GM18511 (cell line): ENCODE data around the gene DTD1.
"Not testable (repeated sequence)": the region's sequence is repeated elsewhere in the genome, so short reads cannot be mapped to it uniquely, and the experiment has no call there.

Experiments
- ATAC-seq: cut with Tn5 transposase; IDR thresholded peaks from one replicate; pipeline ENCODE4 v1.9.1; 2021; ENCODE audit warnings: mild to moderate bottlenecking, moderate library complexity; ENCODE audit not compliant: unreplicated experiment

Gene DTD1

DNA sequence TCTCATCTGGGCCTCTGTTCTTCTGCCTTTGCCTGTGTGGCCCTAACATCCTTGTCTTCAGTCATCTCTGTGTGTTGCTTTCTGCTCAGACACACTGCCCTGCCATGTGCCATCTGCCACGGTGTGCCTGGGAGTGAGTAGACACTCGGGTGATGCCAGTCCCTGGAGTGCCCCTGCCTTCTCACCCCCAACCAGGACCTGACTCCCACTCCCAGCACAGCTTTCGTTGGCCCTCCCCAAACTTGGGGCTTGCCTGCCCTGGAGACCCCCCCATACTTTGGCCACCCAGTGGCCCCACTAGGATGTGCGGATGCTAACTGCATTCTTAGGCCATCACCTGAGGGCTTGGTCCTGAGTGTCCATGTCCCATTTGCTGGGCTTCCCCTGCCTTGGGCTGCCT lies 149.3 kb downstream of the DTD1 start:
- no peak for ATAC-seq

DNA sequence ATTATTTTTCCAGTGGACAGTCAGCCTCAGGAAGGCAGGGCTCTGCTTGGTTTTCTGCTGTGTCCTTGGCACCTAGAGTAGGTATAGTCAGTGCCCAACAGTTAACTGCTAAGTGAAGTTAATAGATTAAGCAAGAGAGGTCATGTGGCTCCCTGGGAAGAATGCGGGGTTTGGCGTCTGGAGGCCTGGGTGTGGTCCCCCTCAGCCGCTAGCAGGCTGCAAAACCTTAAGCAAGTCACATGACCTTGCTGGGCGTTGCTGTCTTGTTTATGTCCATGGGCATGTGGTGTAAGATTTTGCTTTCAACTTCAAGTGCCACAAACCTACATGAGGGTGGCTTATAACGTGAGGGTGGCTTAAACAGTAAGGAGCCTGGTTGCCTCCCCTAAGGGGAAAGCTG lies 150.2 kb downstream of the DTD1 start:
- no peak for ATAC-seq

DNA sequence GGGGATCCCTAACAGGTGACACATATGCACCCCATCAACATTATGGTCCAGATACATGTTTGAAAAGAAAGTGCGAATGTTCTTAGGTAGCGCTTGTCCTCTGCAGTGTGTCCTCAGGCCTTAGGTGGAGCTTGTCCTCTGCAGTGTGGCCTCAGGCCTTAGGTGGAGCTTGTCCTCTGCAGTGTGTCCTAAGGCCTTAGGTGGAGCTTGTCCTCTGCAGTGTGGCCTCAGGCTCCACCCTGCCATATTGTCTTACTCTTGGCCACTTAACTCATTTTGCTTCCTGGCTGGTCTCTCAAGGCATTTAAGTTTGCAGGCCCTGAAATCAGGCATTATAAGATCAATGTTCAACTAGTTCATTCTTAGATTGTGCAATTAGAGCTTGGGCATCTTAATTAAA lies 151.0 kb downstream of the DTD1 start:
- ATAC-seq: no peak

DNA sequence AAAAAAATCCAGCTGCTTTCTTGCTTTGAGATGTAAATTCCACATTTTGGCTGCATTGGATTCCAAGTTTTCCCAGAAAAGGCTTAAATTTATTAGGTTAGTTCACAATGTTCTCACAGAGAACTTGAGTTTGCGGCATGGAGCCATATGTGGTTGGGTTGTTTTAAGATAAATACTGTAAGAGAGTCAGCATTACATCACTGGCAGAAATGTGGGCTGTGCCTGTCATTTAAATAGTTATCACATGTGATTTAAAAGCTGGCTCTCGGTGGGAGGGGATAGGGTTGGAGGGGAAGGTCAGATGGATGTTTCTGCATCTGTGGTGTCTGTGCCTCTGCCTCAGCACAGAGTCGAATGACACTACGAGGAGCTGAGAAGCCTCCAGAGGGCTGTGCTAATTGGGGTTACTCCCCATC lies 151.9 kb downstream of the DTD1 start:
- no peak for ATAC-seq

DNA sequence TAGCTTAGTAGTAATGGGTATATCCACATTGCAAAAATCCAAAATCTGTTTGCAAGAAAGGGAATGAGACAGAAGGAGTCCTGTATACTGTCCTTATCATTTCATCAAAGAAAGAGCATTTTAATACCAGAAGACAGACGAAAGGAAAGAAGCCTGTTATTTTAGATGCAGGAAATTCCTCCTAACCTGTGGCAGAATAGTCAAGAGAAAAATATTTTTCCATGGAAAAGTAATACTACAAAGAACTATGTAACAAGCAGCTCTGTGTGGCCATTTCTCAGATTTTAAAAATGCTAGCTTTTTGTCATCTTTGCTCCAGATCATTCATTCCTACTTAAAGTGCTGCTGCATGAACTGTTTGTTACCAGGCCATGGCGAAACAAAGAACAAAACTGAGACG lies 152.9 kb downstream of the DTD1 start:
- ATAC-seq: no peak

DNA sequence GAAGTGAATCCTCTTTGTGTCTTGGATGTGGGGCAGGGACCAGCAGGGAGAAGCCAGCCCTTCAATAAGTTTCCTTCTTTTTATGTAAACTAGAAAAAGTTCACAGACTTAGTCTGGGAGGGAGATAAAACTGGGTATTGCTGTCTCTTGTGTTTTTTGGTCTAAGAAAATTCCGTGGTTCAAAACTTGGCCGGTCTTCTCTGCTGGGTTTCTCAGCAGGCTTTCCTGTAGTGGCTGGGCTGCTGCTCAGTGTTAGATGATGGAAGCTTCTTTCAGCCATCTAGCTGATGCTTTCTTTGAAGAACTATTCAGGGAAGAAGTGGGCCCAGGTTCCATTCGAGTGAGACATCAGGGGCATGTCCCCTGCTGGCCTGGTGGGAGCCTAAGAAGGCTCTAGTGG lies 155.0 kb downstream of the DTD1 start:
- ATAC-seq: no peak

DNA sequence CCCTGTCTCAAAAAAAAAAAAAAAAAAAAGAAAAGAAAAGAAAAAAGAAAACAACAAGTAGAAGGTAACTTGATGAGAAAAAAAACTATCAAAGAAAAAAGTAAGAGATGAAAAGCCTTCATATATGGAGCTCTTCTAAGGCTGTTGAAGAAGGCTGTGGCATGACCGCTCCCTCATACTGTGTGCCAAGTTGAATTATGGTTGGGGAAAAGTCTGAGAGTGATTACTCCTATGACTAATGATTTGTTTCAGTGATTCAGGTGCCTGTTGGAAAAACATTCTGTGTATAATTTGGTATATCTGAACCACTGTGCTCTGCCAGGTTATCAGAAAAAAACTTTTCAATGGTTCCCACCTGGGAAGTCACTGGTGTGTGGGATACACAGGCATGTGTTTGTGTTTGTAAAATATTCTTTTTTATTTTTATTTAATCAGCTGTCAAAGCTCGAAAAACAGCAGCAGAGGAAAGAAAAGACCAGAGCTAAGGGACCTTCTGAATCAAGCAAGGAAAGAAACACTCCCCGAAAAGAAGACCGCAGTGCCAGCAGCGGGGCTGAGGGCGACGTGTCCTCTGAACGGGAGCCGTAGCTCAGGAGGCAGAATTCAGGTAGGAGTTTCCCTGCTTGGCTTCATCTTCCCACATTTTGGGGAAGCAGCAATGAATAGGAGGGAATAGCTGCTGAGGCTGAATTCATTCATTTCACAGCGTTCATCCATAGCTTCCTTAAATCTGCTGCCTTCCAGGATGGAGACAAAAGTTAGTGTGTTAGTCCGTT lies 156.0 kb downstream of the DTD1 start:
- no peak for ATAC-seq

DNA sequence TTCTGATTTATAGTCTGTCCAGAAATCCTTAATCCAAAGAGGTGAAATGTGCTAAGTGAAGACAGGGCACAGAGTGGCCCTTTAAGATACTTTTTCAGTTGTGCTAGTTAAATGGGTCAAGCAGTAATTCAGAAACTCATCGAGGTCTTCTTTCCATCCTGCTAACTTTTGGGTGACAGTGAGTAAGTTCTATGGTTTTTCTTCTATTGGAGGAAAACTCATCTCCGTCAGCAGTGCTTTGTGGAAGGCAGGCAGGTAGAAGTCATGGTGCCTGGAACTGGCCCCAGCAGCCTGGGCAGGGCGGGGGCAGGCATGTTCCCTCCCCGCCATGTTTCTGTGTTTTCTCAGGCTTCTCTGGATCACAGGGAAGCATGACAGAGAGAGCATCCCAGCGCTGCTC lies 159.2 kb downstream of the DTD1 start:
- ATAC-seq: no peak

DNA sequence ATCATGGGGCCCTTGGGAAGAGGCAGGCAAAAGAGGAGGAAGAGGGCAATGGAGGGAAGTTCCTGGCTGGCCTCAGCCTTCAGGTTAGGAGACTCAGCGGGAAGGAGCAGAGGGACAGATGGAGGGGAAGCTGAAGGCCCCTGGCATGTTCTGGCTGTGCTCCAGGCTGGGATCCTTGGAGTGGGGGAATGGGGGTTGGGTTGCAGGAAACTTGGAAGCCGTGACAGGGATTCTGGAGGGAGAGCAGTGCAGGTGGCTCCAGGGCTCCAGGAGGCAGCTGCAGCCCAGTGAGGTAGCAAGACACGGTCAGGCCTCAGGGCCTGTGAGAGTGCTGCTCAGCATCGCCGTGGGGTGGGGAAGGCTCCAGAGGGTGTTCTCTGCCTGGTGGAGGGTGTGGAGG lies 161.1 kb downstream of the DTD1 start:
- ATAC-seq: no peak

DNA sequence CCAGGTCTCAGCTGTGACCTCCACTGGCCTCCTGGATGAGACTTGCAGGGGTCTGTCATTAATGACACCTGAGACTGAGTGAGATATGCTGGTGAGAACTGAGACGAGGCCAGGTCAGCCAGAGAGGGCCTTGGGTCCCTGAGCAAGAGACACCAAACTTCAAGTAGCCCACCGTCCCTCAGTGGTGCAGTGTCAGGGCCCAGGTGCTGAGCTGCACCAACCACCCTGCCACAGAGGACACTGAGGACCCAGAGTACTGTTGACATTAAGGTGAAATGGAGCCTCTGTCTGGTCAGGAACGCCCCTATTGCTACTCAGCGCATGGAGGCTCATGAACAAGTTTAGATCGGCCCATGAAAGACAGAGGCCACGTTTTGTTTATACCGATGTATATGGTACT lies 161.7 kb downstream of the DTD1 start:
- no peak for ATAC-seq

DNA sequence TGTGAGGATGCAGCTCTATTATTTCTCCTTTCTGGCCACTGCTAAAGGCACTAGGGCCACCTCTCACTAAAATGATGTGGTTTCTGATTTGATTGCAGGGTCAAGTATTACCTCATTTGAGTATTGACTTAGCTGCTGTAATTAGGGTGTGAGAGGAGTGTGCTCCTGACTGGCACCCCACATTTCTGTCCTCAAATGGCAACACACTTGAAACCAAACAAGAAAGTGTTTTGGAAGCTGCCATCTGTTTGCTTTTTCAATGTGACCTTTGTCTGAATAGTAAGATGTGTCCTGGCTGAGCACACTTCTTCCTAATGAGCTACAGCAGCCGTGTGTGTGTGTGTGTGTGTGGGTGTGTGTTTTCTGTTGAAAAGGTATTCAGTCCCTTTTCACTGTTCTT lies 162.9 kb downstream of the DTD1 start:
- no peak for ATAC-seq

DNA sequence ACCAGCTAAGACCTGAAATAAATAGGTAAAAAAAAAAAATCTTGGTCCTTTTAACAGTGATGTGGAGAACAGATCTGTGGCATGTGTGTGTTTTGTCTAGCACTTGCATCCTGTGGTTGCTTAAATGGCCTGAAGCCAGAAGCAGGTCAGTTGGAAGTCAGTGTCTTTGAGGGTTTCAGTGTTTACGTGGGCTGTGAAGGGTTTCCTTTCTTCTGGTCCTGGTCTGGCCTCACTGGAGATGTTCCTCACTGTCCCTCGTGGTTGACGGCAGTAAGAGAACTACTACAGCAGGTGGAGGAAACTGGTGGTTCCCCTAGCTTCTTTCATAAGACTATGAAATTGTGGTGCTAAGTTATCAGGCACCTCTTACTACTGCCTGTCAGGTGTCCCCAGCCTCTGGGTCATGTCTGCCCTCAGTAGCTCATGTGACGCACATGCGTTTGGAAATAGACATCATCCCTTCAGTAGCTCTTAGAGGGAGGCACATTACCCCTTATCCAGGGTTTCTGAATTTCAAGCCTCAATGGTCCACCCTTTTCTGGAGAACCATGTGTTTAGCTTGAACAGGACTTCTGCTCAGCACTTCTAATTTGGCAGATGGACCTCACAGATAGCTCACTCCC lies 166.3 kb downstream of the DTD1 start:
- peak; percentile 99 for ATAC-seq

DNA sequence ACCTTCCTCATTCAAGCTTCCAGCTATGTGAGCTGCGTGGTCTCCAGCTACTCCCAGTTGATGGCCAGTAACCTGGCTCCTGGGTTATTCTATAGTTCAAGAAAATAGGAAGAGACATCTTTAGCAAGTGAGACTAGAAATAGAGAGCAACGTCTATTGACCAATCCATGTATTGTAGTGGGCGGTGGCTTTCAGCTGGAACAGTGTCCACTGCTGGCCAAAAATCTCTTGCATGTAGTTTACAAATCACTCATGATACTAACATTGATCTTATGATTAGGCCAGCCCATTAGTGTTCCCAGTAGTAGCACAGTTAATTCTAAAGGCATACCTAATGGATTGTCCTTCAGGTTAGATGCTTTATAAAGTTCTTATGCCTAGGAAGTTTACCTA lies 166.8 kb downstream of the DTD1 start:
- no peak for ATAC-seq

DNA sequence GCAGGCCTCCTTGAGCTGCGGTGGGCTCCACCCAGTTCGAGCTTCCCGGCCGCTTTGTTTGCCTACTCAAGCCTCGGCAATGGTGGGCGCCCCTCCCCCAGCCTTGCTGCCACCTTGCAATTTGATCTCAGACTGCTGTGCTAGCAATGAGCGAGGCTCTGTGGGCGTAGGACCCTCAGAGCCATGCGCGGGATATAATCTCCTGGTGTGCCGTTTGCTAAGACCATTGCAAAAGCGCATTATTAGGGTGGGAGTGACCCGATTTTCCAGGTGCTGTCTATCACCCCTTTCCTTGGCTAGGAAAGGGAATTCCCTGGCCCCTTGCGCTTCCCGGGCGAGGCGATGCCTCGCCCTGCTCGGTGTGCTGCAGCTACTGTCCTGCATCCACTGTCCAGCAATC lies 173.0 kb downstream of the DTD1 start:
- not testable (repeated sequence) for ATAC-seq

DNA sequence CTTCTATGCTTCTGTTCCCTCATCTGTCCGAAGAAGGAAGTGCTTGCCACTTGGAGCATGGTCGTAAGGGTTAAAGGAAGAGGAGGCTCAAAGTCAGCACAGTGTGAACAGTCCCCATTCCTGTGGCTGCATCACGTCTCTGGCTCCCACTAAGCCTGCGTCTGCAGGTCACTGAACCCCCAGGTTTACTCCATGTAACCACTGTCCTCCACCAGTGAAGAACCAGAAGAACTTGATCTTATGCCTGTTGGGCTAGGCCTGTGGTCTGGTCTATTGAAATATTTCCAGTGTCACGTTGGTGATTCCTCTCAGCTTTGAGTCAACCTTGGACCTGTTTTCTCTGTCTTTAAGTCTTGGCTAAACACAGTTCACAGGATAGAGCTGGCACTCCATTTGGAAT lies 179.8 kb downstream of the DTD1 start:
- ATAC-seq: no peak

DNA sequence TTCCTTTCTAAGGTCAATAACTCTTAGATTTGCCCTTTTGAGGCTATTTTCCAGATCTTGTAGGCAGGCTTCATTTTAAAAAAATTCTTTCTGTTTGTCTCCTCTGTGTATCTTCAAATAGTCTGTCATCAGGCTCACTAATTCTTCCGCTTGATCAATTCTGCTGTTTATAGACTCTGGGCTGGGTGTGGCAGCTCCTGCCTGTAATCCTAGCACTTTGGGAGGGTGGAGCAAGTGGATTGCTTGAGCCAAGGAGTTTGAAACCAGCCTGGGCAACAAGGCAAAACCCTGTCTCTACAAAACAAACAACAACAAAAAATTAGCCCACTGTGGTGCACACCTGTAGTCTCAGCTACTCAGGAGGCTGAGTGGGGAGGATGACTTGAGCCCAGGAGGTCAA lies 185.7 kb downstream of the DTD1 start:
- no peak for ATAC-seq

DNA sequence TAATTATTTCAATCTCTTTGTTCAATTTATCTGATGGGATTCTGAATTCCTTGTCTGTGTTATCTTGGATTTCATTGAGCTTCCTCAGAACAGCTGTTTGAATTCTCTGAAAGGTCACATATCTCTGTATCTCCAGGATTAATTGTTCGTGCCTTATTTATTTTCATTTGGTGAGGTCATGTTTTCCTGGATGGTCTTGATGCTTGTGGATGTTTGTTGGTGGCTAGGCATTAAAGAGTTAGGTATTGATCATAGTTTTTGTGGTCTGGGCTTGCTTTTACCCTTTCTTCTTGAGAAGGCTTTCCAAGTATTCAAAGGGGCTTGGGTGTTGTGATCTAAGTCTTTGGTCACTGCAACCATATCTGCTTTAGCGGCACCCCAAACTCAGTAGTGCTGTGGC lies 186.4 kb downstream of the DTD1 start:
- ATAC-seq: no peak

DNA sequence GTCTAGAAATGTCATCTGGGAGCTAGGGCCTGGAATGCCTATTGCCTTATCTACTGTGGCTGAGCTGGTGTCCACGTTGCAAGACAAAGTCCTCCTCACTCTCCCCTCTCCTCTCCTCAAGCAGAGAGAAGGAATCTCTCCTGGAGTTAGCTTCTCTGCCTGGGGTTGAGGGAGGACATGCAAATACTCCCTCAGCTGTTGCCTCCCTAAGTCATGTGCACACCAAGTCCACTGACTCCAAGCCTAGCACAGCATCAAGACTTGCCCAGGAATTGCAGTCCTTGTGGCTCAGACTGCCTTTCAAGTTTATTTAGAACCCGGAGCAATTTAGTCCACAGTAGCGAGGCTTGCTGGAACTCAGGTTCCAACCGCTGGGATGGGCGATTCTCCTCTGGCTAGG lies 187.8 kb downstream of the DTD1 start:
- no peak for ATAC-seq

DNA sequence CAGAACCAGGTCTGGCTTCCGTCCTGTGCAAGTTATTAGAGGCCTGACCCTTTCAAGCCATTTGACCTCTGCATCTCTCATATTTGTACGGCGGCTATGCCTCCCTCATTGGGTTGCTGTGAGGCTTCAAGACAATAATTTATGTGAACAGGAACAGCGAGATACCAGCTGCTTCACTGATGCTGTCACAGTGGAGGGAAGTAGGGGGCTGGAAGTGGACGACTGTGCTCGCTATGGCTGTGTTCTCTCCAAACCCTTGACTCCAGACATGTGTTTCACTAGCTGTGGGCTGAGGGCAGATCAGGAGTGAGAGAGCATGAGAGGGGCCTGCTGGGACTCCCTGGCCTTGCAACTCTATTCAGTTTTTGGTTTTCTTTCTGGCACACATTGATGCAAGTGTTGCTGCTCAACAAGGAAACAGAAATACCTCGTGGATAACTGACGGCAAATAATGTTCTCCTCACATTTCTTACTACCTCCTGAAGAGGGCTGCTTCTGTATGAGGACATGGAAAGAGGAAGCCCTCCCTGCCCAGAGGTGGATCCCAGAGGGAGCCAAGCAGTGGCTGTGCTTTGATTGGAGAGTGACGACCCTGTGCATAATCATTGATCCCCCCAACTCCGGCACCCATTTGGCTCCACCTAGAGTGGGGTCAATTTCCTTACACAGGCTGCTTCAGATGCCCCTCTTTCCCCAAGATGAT lies 191.0 kb downstream of the DTD1 start:
- no peak for ATAC-seq

DNA sequence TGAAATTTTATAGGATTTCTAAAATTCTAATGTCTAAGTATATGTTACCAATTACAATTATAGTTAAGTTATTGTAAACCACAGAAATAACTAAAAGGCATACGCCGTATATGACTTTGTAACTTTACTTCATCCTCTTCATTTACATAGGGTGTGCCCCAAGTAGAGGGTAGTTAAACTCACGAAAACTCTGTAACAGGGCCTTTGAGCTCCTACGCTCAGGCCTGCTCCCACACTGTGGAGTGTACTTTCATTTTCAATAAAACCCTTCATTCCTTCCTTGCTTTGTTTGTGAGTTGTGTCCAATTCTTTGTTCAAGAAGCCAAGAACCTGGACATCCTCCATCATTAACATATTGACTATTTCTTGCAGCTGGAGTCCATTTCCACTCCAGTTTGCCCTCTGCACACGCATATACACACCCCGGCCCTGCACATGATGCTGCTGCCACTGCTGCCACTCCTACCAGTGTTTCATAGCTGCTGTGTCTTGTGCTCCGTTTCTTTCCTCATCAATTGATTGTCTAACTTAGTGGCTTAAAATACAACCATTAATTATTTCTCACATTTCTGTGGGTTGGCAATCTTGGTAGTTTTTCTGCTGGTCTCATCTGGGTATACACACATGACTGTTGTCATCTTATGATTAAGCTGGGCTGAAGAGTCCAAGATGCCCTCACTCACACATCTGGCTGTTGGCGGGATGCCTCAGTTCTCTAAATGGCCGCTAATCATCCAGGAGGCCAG lies 192.7 kb downstream of the DTD1 start:
- no peak for ATAC-seq

DNA sequence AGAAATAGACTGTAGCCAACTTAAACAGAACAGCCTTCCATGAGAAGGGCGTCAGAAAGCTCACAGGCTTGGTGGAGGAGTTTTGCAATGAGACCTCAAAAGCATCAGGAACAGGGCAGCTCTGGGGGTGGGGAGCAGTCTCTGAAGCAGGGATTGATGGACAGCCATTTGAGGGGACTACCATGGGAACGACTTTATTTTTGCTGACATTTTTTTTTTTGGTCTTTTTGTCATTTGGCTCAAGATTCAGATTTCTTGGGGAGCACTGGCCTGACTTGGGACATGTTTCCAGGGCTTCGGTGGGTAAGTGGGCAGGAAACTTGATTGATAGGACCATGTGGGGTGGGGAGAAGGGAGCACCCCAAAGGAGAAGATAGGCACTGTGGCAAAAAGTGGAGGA lies 193.7 kb downstream of the DTD1 start:
- ATAC-seq: no peak
